Glutamatergic neuron (in vitro differentiated cells): ENCODE results near the gene REV3L. TPM values are rescaled to one million over a fixed set of nuclear protein-coding genes. Genes with fewer than 3 reads are reported as not detected.
"Not testable (repeated sequence)": the region's sequence is repeated elsewhere in the genome, so short reads cannot be mapped to it uniquely, and the experiment has no call there.

Source experiments
- DNase-seq: peaks from one replicate; pipeline ENCODE4 v3.0.0; 2022
- H3K27ac Mint-ChIP-seq: one replicate; pipeline ENCODE4 v1.8.0; 2020; ENCODE audit warnings: mild to moderate bottlenecking, mixed read lengths, inconsistent platforms; ENCODE audit not compliant: unreplicated experiment
- H3K27me3 Mint-ChIP-seq: one replicate; pipeline ENCODE4 v1.8.0; 2020; ENCODE audit warnings: mild to moderate bottlenecking, moderate library complexity, mixed read lengths, inconsistent platforms; ENCODE audit not compliant: unreplicated experiment
- H3K36me3 Mint-ChIP-seq: one replicate; pipeline ENCODE4 v1.8.0; 2020; ENCODE audit warnings: mild to moderate bottlenecking, mixed read lengths, inconsistent platforms; ENCODE audit not compliant: unreplicated experiment
- H3K4me1 Mint-ChIP-seq: one replicate; pipeline ENCODE4 v1.8.0; 2020; ENCODE audit warnings: mild to moderate bottlenecking, low read depth, mixed read lengths, inconsistent platforms; ENCODE audit not compliant: unreplicated experiment
- H3K4me3 Mint-ChIP-seq: one replicate; pipeline ENCODE4 v1.8.0; 2020; ENCODE audit warnings: mild to moderate bottlenecking, mixed read lengths, inconsistent platforms; ENCODE audit not compliant: unreplicated experiment
- H3K9me3 Mint-ChIP-seq: one replicate; pipeline ENCODE4 v1.8.0; 2020; ENCODE audit warnings: mild to moderate bottlenecking, moderate library complexity, mixed read lengths, inconsistent platforms; ENCODE audit not compliant: unreplicated experiment
- total RNA-seq: library from RNA; stranded (reverse); fragmentation: NEBNext Ultra II Directional; extraction: Animal tissue kit (Norgen Biotek cat#: 25700); gene quantifications from one replicate; pipeline ENCODE4 v1.2.1, GENCODE V29; 2021; ENCODE audit not compliant: unreplicated experiment
- TF ChIP-seq, protein P1 (sequence below): fragments of 200-600 bp; sonication (generic); IDR thresholded peaks from one replicate; pipeline ENCODE4 v1.5.0; 2021; ENCODE audit not compliant: partially characterized antibody, unreplicated experiment

REV3L gene
- total RNA-seq, 1 donor from 2014 or later = 33.3 TPM

DNA sequence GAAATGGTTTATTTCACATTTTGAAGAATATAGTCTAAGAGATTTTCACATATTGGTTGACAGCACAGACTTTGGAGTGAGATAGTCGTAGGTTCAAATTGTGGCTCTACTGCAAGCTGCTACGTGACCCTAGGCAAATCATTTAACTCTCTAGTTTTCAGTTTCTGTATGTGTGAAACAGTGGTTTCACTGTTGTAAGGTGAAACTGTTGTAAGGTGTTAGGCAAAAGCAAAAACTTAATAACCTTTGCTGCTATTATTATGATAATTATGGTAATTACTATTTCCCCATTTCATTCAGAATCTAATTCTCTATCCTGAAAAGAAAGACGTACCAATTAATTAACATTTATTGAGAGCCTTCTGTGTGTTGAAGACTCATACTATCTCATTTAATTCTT, 144.2 kb downstream of the REV3L start:
- Mint-ChIP-seq H3K4me1 (peaks cover 4% of the 10 kb centered on the region), H3K9me3 (no peaks in the 10 kb centered on the region), H3K36me3 (peaks cover 3% of the 10 kb centered on the region), H3K27me3 (no peaks in the 10 kb centered on the region), H3K27ac (no peak overlapping the region), H3K4me3 (no peak overlapping the region)
- DNase-seq = no peak
- TF ChIP-seq, protein P1, sequence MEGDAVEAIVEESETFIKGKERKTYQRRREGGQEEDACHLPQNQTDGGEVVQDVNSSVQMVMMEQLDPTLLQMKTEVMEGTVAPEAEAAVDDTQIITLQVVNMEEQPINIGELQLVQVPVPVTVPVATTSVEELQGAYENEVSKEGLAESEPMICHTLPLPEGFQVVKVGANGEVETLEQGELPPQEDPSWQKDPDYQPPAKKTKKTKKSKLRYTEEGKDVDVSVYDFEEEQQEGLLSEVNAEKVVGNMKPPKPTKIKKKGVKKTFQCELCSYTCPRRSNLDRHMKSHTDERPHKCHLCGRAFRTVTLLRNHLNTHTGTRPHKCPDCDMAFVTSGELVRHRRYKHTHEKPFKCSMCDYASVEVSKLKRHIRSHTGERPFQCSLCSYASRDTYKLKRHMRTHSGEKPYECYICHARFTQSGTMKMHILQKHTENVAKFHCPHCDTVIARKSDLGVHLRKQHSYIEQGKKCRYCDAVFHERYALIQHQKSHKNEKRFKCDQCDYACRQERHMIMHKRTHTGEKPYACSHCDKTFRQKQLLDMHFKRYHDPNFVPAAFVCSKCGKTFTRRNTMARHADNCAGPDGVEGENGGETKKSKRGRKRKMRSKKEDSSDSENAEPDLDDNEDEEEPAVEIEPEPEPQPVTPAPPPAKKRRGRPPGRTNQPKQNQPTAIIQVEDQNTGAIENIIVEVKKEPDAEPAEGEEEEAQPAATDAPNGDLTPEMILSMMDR = no peak

DNA sequence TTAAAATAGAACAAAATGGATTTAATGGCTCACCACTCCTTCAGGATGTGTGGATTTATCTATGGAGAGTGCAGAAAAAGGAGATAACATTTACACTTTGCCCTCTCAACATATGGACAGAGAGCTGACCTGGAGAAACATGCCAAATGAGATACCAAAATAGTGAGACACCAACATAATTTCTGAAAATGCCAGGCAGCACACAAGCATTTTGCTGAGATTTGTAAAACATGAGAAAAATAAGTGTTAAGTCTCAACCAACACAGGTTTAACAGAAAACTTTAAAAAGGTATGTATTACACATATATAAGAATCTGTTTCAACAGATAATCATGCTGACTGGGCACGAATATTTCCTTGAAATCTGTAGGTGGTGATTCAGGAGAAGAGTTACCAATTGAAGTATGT, 145.2 kb downstream of the REV3L start:
- Mint-ChIP-seq H3K9me3 (no peaks in the 10 kb centered on the region), H3K36me3 (peaks cover 3% of the 10 kb centered on the region), H3K4me1 (peaks cover 4% of the 10 kb centered on the region), H3K27me3 (no peaks in the 10 kb centered on the region), H3K4me3 (no peak overlapping the region), H3K27ac (no peak overlapping the region)
- TF ChIP-seq, protein P1 = no peak
- DNase-seq = no peak

DNA sequence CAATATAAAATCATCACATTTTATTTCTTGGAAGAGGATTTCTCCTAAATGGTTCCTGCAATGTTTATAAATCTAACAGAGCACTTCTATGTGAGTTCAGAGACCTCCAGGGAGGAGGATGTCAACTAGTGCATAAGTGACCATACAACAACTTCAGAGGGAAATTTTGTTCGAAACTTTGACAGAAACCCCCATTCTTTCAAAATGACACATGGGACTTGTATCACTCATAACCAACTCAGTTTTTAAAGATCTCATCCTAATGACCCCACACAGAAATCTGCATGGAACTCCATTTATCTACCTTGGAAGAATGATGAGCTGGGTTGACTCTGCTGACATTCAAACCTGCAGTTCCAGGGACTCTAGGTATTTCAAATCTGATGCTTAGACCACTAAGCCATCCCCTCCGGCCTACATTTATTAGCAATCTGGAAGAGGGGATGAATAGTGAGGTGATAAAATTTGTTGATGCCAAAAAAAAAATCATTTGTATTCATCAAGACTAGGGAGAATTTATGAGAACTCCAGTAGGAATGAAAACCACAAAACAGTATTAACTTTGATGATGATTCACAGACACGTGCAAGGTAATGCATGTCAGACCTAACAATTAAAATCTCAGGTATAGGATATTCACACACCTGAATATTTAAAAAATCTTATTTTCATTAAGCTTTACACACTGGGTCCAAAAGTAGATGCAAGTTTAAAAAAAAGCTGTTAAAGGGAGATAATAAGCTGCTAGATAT, 153.0 kb downstream of the REV3L start:
- H3K4me1 Mint-ChIP-seq = no peaks in the 10 kb centered on the region

DNA sequence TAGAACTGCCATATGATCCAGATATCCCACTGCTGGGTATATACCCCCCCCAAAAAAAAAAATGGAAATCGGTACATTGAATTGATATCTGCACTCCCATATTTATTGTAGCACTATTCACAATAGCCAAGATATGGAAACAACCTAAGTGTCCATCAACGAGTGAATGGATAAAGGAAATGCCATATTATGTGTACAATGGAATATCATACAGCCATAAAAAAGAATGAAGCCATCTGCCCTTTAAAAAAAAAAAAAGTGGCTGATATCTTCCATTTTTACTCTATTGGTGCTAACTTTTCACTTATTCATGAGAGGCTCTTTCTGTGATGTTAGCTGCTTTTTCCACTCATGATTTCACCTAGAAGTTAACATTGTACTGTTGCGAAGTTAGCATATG, 156.5 kb downstream of the REV3L start:
- TF ChIP-seq, protein P1 = no peak
- Mint-ChIP-seq H3K9me3 (no peaks in the 10 kb centered on the region), H3K4me1 (no peaks in the 10 kb centered on the region), H3K27me3 (no peaks in the 10 kb centered on the region), H3K36me3 (no peaks in the 10 kb centered on the region), H3K4me3 (no peak overlapping the region), H3K27ac (no peak overlapping the region)
- DNase-seq = no peak

More for the DNA sequence above, 153.0 kb downstream of the REV3L start:
- no peak for DNase-seq
- Mint-ChIP-seq H3K36me3 (no peaks in the 10 kb centered on the region), H3K4me3 (no peak overlapping the region), H3K9me3 (no peaks in the 10 kb centered on the region), H3K27me3 (no peaks in the 10 kb centered on the region), H3K27ac (no peak overlapping the region)
- TF ChIP-seq, protein P1 = no peak

DNA sequence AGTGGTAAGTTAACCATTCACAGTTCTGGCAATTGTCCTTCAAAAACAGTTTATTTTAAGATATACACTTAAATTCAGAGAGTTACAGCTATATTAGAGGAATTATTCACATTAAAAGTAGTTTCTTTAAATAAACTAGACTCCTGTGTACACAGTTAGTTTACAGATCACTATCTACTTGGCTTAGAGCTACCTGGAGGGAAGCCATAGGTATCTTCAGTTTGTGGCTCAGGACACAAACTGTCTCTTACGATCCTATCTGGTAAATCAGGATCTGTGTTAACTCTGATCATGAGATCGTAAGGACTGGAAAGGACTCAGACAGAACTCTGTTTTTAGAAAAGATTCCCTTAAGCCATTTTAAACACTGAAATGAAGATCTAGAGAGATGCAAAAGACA, 160.9 kb downstream of the REV3L start:
- no peaks in the 10 kb centered on the region for H3K36me3 Mint-ChIP-seq

GRCh38 chr6:111307950-111308349, 175.1 kb downstream of the REV3L start:
- not testable (repeated sequence) for H3K27ac Mint-ChIP-seq

More for the DNA sequence above, 160.9 kb downstream of the REV3L start:
- Mint-ChIP-seq H3K27me3 (no peaks in the 10 kb centered on the region), H3K27ac (no peak overlapping the region), H3K4me3 (no peak overlapping the region), H3K9me3 (no peaks in the 10 kb centered on the region), H3K4me1 (no peaks in the 10 kb centered on the region)
- DNase-seq = no peak
- TF ChIP-seq, protein P1 = no peak

More at GRCh38 chr6:111307950-111308349, 175.1 kb downstream of the REV3L start:
- H3K36me3 Mint-ChIP-seq, H3K4me1 Mint-ChIP-seq, H3K4me3 Mint-ChIP-seq, DNase-seq, H3K27me3 Mint-ChIP-seq, H3K9me3 Mint-ChIP-seq: not testable (repeated sequence)
